HepG2 (cell line): Measurements from ENCODE around the gene GRK3. TPM values are rescaled to one million over a fixed set of nuclear protein-coding genes. Genes with fewer than 3 reads are reported as not detected.

Experiments
- ATRX ChIP-seq: sonication (generic); formaldehyde crosslinking; IDR thresholded peaks from 2 replicates; pipeline ENCODE4 v1.4.0; 2020; ENCODE audit warnings: missing genetic modification reagents, borderline replicate concordance
- BHLHE40 ChIP-seq: IDR thresholded peaks from 2 replicates; pipeline ENCODE4 v1.6.1; 2011; ENCODE audit warnings: low read length, improper control_type of control experiment
- CTCF ChIP-seq: sonication (generic); formaldehyde crosslinking; IDR thresholded peaks from 2 replicates; pipeline ENCODE4 v1.5.0; 2020; ENCODE audit warnings: mild to moderate bottlenecking, missing genetic modification reagents, moderate library complexity
- GMEB2 ChIP-seq: IDR thresholded peaks from 2 replicates; pipeline ENCODE4 v1.6.1; 2016; ENCODE audit warnings: missing biosample characterization, missing genetic modification reagents, low read depth
- HMGXB3 ChIP-seq: sonication (generic); formaldehyde crosslinking; IDR thresholded peaks from 2 replicates; pipeline ENCODE4 v1.4.0; 2020; ENCODE audit warnings: missing genetic modification reagents, borderline replicate concordance
- HOXA3 ChIP-seq: sonication (generic); formaldehyde crosslinking; IDR thresholded peaks from 2 replicates; pipeline ENCODE4 v1.5.0; 2020; ENCODE audit warnings: missing genetic modification reagents
- IRF2 ChIP-seq: IDR thresholded peaks from 2 replicates; pipeline ENCODE4 v1.6.1; 2018; ENCODE audit warnings: missing genetic modification reagents, missing compliant biosample characterization
- NFIC ChIP-seq: IDR thresholded peaks from 2 replicates; pipeline ENCODE4 v1.6.1; 2012; ENCODE audit warnings: mild to moderate bottlenecking, low read length, inconsistent platforms
- NR3C1 ChIP-seq: sonication (generic); formaldehyde crosslinking; IDR thresholded peaks from 2 replicates; pipeline ENCODE4 v1.4.0; 2020; ENCODE audit warnings: missing genetic modification reagents
- POGK ChIP-seq: sonication (generic); formaldehyde crosslinking; conservative IDR thresholded peaks from 2 replicates; pipeline ENCODE4 v1.8.0; 2022; ENCODE audit warnings: mild to moderate bottlenecking, moderate library complexity, missing genetic modification reagents
- SALL2 ChIP-seq: sonication (generic); formaldehyde crosslinking; IDR thresholded peaks from 2 replicates; pipeline ENCODE4 v1.8.1; 2023; ENCODE audit warnings: mild to moderate bottlenecking, missing genetic modification reagents, inconsistent platforms
- STAG1 ChIP-seq: sonication (generic); formaldehyde crosslinking; IDR thresholded peaks from 2 replicates; pipeline ENCODE4 v1.4.0; 2020; ENCODE audit warnings: missing genetic modification reagents
- TAF15 ChIP-seq: fragments of 200-400 bp; formaldehyde crosslinking; IDR thresholded peaks from one replicate; pipeline ENCODE4 v1.6.1; 2018; ENCODE audit warnings: mild to moderate bottlenecking, low read depth, low read length; ENCODE audit not compliant: poor library complexity, severe bottlenecking
- TCF7 ChIP-seq: sonication (generic); IDR thresholded peaks from 2 replicates; pipeline ENCODE4 v1.6.1; 2016; ENCODE audit warnings: antibody characterized with exemption, low read depth
- ZBTB3 ChIP-seq: sonication (generic); formaldehyde crosslinking; IDR thresholded peaks from 2 replicates; pipeline ENCODE4 v1.4.0; 2020; ENCODE audit warnings: low read depth, mild to moderate bottlenecking, moderate library complexity, missing genetic modification reagents, borderline replicate concordance
- ZNF326 ChIP-seq: sonication (generic); formaldehyde crosslinking; IDR thresholded peaks from 2 replicates; pipeline ENCODE4 v1.4.0; 2020; ENCODE audit warnings: missing genetic modification reagents, borderline replicate concordance
- ZNF335 ChIP-seq: sonication (generic); formaldehyde crosslinking; IDR thresholded peaks from 2 replicates; pipeline ENCODE4 v1.4.0; 2020; ENCODE audit warnings: missing genetic modification reagents
- ZNF556 ChIP-seq: sonication (generic); formaldehyde crosslinking; IDR thresholded peaks from 2 replicates; pipeline ENCODE4 v1.4.0; 2020; ENCODE audit warnings: mild to moderate bottlenecking, missing genetic modification reagents, borderline replicate concordance
- ZNF749 ChIP-seq: sonication (generic); formaldehyde crosslinking; IDR thresholded peaks from 2 replicates; pipeline ENCODE4 v1.8.0; 2022; ENCODE audit warnings: mild to moderate bottlenecking, missing genetic modification reagents, moderate library complexity, borderline replicate concordance
- ZNF775 ChIP-seq: sonication (generic); formaldehyde crosslinking; IDR thresholded peaks from 2 replicates; pipeline ENCODE4 v1.4.0; 2020; ENCODE audit warnings: missing genetic modification reagents, mild to moderate bottlenecking, moderate library complexity, borderline replicate concordance
- polyA plus RNA-seq, 8 experiments: library from polyadenylated mRNA; depleted of rRNA in 3 of 8; stranded (reverse) in 7 of 8; unstranded in 1 of 8; fragments of >200 nt; fragmentation: Illumina TruSeq in 4 of 8; extraction: Trizol in 4 of 8; gene quantifications; 2 replicates each; pipeline versions ENCODE4 v1.2.1 to v1.2.3, GENCODE V29; 2011 to 2016; ENCODE audit warnings: low read depth in 4 of 8, missing spikeins in 1 of 8, mixed read lengths in 1 of 8; ENCODE audit not compliant: insufficient read depth in 1 of 8
- total RNA-seq, 5 experiments: library from RNA; depleted of rRNA; stranded (reverse); fragments of >200 nt; fragmentation: Illumina TruSeq; extraction: Trizol; gene quantifications; 2 replicates each; pipeline ENCODE4 v1.2.3, GENCODE V29; 2016; ENCODE audit warnings: low read depth in 1 of 5
- TF ChIP-seq, protein P1 (sequence below): IDR thresholded peaks from 2 replicates; pipeline ENCODE4 v1.6.1; 2016; ENCODE audit warnings: missing genetic modification reagents, missing compliant biosample characterization

GRK3 gene
- total and polyA plus RNA-seq, 2 of the 13 experiments (the other 11 are each of a cell fraction or from before 2014, with no cell fraction given), result 8.5 to 16.7 TPM

DNA sequence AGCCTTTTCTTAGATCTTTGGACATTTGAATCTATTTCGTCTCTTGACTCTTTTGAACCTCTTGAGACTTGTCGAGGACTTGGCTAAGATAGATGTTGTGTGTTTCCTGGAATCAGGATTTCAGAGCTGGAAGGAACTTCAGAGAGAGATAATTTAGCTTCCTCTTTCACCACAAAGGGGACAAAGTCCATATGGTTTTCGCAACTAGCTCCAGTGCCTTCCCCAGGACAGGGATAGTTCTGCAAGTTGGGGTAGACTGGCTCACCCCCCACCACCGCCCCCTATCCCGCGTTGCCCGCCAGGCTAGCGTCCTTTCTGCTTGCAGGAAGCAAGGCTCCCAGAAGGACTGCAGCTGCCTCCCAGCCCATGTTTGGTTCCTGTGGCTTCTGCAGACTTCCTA lies 101.8 kb downstream of the GRK3 start (continued):
- TF ChIP-seq CTCF (CRISPR knock-in tag) (peak; percentile 52), ZNF775 (CRISPR knock-in tag) (no peak), HOXA3 (0 out of 2 replicates have a peak, but pooled peaks have one; percentile 37), NFIC (peak; percentile 64; the same call in 1 of the 2 replicates), ATRX (CRISPR knock-in tag) (no peak), TCF7 (peak; percentile 79), ZBTB3 (CRISPR knock-in tag) (no peak), TAF15 (no peak), IRF2 (peak; percentile 57; the same call in 1 of the 2 replicates), NR3C1 (no peak), GMEB2 (no peak), SALL2 (CRISPR knock-in tag) (no peak), ZNF335 (CRISPR knock-in tag) (0 out of 2 replicates have a peak, but pooled peaks have one; percentile 46), HMGXB3 (CRISPR knock-in tag) (no peak), ZNF556 (CRISPR knock-in tag) (no peak), STAG1 (CRISPR knock-in tag) (peak; percentile 18; the same call in 1 of the 2 replicates), POGK (CRISPR knock-in tag) (0 out of 2 replicates have a peak, but pooled peaks have one; percentile 45), ZNF749 (no peak), ZNF326 (no peak), BHLHE40 (no peak)
- TF ChIP-seq, protein P1, sequence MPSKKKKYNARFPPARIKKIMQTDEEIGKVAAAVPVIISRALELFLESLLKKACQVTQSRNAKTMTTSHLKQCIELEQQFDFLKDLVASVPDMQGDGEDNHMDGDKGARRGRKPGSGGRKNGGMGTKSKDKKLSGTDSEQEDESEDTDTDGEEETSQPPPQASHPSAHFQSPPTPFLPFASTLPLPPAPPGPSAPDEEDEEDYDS (CRISPR knock-in tag), result peak; percentile 48; the same call in 1 of the 2 replicates
